Suppressor macrophage (primary cell): ENCODE results near the gene SH3BGRL2.
A peak's percentile ranks its signal among the peaks of the same experiment; 100 is the strongest.
"Not testable (repeated sequence)": the region's sequence is repeated elsewhere in the genome, so short reads cannot be mapped to it uniquely, and the experiment has no call there.

ENCODE experiments used
- DNase-seq, 4 experiments: peaks; one replicate each; pipeline ENCODE4 v3.0.0-alpha.2; 2020 to 2022

The SH3BGRL2 gene

GRCh38 chr6:79650950-79651349 is 19.8 kb downstream of the SH3BGRL2 start:
- DNase-seq: no peak

- no peak for DNase-seq
Observed at GRCh38 chr6:79656134-79656533, 25.0 kb downstream of the SH3BGRL2 start.

- DNase-seq: no peak
Observed at GRCh38 chr6:79657238-79657637, 26.1 kb downstream of the SH3BGRL2 start.

- not testable (repeated sequence) for DNase-seq
Observed at GRCh38 chr6:79663655-79664054, 32.5 kb downstream of the SH3BGRL2 start.

- DNase-seq: no peak
Observed at GRCh38 chr6:79665725-79666551, 34.8 kb downstream of the SH3BGRL2 start.

- DNase-seq: no peak
Observed at GRCh38 chr6:79666634-79667033, 35.5 kb downstream of the SH3BGRL2 start.

- DNase-seq: no peak
Observed at GRCh38 chr6:79668381-79668780, 37.3 kb downstream of the SH3BGRL2 start.

- no peak for DNase-seq
Observed at GRCh38 chr6:79669766-79670165, 38.6 kb downstream of the SH3BGRL2 start.

GRCh38 chr6:79670789-79671188 is 39.7 kb downstream of the SH3BGRL2 start:
- DNase-seq: no peak

- no peak for DNase-seq
Observed at GRCh38 chr6:79671600-79672266, 40.6 kb downstream of the SH3BGRL2 start.

GRCh38 chr6:79672631-79673111 is 41.5 kb downstream of the SH3BGRL2 start:
- peak in 1 of 4 experiments; percentile 5 for DNase-seq

GRCh38 chr6:79673947-79674346 is 42.8 kb downstream of the SH3BGRL2 start:
- no peak for DNase-seq

GRCh38 chr6:79676785-79677736 is 45.9 kb downstream of the SH3BGRL2 start:
- no peak for DNase-seq

- not testable (repeated sequence) for DNase-seq
Observed at GRCh38 chr6:79682682-79683081, 51.6 kb downstream of the SH3BGRL2 start.

GRCh38 chr6:79684876-79685275 is 53.7 kb downstream of the SH3BGRL2 start:
- no peak for DNase-seq

GRCh38 chr6:79686707-79687309 is 55.7 kb downstream of the SH3BGRL2 start:
- DNase-seq: no peak

GRCh38 chr6:79687759-79688158 is 56.6 kb downstream of the SH3BGRL2 start:
- no peak for DNase-seq

GRCh38 chr6:79694156-79694555 is 63.0 kb downstream of the SH3BGRL2 start:
- no peak for DNase-seq

- DNase-seq: no peak
Observed at GRCh38 chr6:79694623-79695343, 63.7 kb downstream of the SH3BGRL2 start.

GRCh38 chr6:79697430-79697829 is 66.3 kb downstream of the SH3BGRL2 start:
- no peak for DNase-seq

- DNase-seq: no peak
Observed at GRCh38 chr6:79699606-79700005, 68.5 kb downstream of the SH3BGRL2 start.

GRCh38 chr6:79702691-79703090 is 71.6 kb downstream of the SH3BGRL2 start:
- no peak for DNase-seq
